NCI-H524 treated with DMSO at 0.1 percent for 48 hours (cell line): ENCODE data around the gene KCNH6.

Experiments
- DNase-seq: peaks from one replicate; lab custom pipeline; 2025; lab: John Stamatoyannopoulos, UW

KCNH6 gene

DNA sequence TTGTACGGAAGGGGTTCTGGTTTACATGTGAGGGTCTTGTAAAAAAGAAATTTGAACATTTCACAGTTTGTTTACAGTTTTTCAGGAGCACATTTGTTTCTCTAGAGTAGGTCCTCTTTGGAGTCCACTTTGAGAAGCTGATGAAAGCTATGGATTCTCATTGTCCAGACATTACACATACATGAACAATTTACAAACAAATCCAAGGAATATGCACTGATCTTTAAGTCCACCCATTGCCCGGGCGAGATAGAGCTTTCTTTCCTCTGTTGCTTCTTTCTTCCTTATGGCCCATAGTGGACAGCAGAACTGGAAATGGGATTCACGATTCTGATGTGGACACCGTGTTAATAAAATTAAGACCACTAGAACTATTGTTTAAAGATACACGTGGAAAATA, 29.1 kb downstream of the KCNH6 start:
- no peak for DNase-seq

- no peak for DNase-seq
Observed at GRCh38 chr17:63555500-63556156, 32.5 kb downstream of the KCNH6 start.

DNA sequence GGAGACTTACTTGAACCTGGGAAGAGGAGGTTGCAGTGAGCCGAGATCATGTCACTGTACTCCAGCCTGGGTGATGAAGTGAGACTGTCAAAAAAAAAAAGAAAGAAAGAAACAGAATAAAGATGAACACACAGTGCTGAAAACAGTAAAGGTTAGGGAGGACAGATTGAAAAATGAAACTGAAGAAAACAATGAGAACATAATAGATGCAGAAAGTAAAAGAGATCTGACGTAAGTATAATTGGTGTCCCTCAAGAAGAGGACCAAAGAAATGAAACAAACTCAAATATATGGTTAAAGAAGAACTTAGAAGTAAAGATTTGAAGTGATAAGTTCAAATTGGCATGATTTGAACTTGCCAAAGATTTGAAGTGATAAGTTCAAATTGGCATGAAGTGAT, 34.3 kb downstream of the KCNH6 start:
- DNase-seq: no peak

DNA sequence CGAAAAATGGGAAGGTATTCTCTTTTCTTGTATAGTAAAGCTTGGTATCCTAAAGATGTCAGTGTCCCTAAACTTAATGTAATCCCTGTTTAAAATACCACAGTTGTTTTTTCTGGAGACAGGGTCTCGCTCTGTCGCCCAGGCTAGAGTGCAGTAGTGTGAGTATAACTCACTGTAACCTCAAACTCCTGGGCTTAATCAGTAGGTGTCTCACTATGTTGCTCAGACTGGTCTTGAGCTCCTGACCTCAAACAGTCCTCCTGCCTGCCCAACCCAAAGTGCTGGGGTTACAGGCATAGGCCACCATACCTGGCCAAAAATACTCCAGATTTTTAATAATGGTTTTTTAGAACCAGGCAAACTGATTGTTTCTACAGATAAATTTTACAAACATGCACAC, 35.3 kb downstream of the KCNH6 start:
- no peak for DNase-seq

- DNase-seq: no peak
Observed at GRCh38 chr17:63561819-63562218, 38.7 kb downstream of the KCNH6 start.

DNA sequence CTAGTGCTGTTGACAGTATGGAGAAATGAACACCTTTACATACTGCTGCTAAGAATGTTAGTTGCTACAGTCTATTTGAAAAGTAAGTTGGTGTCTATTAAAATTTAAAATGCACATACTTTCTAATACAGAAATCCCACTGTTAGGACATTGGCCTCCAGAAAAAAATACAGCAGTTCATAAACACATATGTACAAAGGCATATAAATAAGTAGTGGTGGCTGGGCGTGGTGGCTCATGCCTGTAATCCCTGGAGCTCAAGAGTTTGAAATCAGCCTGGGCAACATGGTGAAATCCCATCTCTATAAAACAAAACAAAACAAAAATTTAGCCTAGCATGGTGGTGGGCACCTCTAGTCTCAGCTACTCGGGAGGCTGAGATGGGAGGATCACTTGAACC, 40.2 kb downstream of the KCNH6 start:
- DNase-seq: no peak

DNA sequence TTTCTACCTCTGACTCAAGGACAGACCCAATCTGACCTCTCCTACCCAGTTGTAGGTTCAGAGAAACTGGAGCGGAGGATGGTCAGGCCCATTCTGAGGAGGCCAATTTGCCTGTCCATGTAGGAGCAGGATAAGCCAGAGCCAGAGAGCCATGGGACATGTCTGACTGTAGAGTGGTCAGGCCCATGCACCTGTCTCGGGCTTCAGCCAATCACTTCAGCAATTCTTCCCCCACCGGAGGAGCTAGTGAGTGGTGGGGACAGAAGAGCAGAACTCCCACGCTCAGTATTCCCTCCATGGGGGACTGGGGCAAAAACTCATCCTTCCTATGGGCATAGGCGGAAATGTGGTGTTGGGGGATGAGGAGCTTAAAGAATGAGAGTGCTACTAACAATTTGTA, 41.4 kb downstream of the KCNH6 start:
- DNase-seq: no peak

- DNase-seq: no peak
Observed at GRCh38 chr17:63567229-63567628, 44.1 kb downstream of the KCNH6 start.

DNA sequence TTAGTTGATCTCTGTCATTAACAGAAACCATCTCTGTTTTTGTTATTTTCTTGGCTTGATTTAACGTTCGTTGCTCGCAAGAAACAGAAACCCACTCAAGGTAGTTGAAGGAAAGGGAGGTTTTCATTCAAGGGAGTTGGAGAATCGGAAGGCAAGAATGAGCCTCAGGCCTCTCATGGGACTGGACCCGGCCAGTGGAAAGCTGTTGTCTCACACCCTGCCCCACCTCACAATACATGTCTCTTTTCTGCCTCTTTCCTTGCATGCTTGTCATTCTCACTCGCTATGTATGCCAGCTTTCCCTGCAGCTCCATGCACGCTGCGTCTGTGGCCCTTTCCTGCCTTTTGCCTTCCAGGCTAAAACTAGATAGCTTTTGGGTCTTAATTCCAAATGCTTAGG, 45.4 kb downstream of the KCNH6 start:
- no peak for DNase-seq

GRCh38 chr17:63571632-63572310, 48.6 kb downstream of the KCNH6 start:
- DNase-seq: no peak

DNA sequence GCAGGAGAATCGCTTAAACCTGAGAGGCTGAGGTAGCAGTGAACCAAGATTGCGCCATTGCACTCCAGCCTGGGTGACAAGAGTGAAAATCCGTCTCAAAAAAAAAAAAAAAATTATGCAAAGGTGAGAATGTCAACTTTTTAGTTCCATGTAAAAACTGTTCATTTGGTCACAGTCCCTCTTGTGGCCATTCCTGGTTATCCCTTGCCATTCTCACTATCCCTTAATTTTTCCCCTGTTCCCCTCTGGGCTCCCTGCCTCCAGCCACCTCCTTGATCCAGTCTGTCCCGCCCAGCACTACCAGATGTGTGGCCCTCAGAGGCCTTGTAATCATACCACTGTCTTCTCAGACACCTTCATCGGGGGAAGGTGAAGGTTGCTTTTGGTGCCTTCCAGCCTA, 50.5 kb downstream of the KCNH6 start:
- DNase-seq: no peak

- no peak for DNase-seq
Observed at GRCh38 chr17:63578027-63578768, 55.0 kb downstream of the KCNH6 start.

DNA sequence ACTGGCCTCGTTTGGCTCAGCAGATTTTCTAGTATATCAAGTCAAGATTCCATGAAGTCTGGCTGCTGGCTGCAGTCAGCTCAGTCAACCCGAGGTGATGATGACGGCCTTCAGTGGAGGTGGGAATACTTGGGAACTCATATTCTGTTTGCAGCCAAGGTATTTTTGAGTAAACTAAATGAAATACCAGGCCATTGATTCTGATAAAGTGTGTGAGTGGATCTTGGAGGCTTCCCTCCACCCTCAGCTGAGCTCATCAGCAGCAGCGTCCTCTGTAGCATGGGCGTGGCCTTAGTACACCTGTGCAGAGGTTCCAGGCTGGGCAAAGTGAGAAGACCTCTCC, 55.6 kb downstream of the KCNH6 start:
- no peak for DNase-seq

DNA sequence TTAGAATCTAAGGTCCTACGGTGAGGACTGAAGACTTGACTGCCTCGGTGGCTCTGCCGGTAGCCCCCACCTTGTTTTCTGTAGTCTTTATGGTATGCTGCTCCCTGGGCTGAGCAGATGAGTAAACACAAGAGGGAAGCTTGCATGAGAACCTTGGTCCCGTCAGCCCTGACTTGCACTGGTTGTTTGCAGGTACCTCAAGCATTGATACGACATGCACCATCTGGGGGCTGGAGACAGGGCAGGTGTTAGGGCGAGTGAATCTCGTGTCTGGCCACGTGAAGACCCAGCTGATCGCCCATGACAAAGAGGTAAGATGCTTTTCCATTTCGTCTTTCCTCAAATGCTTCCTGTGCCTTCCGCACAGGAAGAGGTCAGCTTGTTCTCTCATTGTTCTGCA, 56.5 kb downstream of the KCNH6 start:
- DNase-seq: no peak

GRCh38 chr17:63587770-63588169, 64.6 kb downstream of the KCNH6 start:
- DNase-seq: no peak

DNA sequence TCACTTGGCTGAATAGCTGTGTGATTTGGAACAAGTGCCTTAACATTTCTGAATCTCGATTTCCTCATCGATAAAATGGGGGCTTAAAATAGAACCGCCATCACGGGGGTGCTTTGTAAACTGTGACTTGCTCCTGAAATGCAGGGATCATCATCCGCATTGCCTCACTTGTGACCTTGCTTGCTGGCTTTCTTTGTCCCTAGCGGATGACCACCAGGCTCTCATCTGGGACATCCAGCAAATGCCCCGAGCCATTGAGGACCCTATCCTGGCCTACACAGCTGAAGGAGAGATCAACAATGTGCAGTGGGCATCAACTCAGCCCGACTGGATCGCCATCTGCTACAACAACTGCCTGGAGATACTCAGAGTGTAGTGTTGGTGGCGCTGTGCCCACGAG, 65.6 kb downstream of the KCNH6 start:
- DNase-seq: no peak

DNA sequence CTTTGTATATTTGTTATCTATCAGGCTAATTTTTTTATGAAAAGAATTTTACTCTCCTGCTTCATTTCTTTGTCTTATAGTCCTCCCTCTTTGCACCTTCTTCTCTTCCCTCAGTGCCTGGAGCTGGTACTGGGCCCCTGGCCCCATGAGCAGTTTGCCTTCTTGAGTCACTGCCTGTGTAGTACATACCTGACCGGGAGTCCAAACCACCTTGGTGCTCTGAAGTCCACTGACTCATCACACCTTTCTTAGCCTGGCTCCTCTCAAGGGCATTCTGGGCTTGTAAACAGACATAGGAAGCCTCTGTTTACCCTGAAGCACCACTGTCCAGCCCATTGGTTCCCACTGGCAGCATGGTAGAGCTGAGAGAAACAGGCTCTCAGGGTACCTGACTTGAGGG, 66.5 kb downstream of the KCNH6 start:
- no peak for DNase-seq

DNA sequence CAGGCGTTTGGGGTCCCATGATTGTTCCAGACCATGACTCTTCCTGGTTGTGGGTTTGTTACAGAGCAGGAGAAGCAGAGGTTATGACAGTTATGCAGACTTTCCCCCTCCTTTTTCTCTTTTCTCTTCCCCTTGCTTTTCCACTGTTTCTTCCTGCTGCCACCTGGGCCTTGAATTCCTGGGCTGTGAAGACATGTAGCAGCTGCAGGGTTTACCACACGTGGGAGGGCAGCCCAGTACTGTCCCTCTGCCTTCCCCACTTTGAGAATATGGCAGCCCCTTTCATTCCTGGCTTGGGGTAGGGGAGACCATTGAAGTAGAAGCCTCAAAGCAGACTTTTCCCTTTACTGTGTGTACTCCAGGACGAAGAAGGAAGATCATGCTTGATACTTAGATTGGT, 69.6 kb downstream of the KCNH6 start:
- no peak for DNase-seq

DNA sequence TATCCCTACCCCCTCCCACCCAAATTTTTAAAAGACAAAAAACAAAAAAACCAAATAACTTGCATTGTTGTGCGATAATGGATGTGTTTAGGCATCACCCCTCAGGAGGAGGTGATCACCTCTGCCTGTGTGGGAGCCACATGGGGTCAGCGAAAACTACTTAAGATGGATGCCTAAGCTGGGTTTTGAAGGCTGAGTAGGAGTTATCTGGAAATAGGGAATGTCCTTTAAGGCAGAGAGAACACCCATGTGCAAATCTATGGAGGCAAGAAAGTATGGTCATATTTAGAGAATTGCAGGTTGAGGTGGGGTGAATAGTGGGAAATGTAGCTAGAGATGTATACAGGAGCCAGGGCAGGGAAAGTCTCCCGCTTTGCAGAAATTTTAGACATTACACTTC, 72.0 kb downstream of the KCNH6 start:
- no peak for DNase-seq
